Subcutaneous adipose tissue (tissue), 4 donors: ENCODE results near the gene GRK6. TPM values are rescaled to one million over a fixed set of nuclear protein-coding genes. Genes with fewer than 3 reads are reported as not detected.

Source experiments
- total RNA-seq, 4 donors: library from RNA; depleted of rRNA; stranded (reverse); fragments of >200 nt; gene quantifications; one replicate each; pipeline ENCODE4 v1.1.0, GENCODE V29; 2016
- TF ChIP-seq, protein P1 (sequence below): fragments of 450-650 bp; IDR thresholded peaks from one replicate; pipeline ENCODE4 v1.5.1; 2016; ENCODE audit warnings: low read depth, mild to moderate bottlenecking, control low read depth, antibody characterized with exemption, moderate library complexity

Gene GRK6
- total RNA-seq, 4 donors from 2014 or later: 9.3 to 22.6 (median 19.7) TPM

DNA sequence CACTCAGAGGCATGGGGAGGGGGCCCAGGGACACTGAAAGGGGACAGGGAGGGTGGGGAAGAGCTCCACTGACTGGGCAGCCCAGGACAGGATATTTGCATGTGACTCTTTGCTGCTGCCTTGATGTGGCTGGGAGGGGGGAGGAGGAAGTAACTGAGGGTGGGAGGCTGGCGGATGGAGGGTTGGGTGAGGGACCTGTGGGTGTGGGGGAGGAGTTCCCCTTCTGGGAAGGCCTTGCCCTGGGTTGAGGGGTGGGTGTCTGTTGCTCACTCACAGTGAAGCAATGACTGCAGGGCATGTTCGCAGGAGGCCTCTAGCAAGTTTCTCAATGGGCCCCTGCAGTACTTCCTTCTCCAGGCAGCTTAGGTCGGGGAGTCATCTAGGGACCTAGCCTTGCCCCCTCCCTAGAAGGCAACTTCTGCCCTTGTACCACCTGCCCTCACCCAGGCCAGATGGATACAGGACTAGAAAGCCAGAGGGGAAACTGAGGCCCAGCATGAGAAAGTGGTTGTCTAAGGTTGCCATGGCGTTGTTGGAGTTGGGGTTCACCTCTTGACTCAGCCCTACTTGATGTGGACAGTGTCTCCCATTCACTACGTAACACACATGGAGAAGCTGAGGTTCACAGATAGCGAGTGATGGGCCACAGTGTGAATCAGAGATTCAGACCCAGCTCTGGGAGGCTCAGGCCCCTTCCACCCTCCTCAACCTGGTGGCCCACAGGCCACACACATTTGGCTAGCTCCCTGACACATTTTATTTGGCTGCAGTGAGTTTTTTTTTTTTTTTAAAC is 3.0 kb downstream of the GRK6 start:
- TF ChIP-seq, protein P1, sequence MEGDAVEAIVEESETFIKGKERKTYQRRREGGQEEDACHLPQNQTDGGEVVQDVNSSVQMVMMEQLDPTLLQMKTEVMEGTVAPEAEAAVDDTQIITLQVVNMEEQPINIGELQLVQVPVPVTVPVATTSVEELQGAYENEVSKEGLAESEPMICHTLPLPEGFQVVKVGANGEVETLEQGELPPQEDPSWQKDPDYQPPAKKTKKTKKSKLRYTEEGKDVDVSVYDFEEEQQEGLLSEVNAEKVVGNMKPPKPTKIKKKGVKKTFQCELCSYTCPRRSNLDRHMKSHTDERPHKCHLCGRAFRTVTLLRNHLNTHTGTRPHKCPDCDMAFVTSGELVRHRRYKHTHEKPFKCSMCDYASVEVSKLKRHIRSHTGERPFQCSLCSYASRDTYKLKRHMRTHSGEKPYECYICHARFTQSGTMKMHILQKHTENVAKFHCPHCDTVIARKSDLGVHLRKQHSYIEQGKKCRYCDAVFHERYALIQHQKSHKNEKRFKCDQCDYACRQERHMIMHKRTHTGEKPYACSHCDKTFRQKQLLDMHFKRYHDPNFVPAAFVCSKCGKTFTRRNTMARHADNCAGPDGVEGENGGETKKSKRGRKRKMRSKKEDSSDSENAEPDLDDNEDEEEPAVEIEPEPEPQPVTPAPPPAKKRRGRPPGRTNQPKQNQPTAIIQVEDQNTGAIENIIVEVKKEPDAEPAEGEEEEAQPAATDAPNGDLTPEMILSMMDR: no peak

DNA sequence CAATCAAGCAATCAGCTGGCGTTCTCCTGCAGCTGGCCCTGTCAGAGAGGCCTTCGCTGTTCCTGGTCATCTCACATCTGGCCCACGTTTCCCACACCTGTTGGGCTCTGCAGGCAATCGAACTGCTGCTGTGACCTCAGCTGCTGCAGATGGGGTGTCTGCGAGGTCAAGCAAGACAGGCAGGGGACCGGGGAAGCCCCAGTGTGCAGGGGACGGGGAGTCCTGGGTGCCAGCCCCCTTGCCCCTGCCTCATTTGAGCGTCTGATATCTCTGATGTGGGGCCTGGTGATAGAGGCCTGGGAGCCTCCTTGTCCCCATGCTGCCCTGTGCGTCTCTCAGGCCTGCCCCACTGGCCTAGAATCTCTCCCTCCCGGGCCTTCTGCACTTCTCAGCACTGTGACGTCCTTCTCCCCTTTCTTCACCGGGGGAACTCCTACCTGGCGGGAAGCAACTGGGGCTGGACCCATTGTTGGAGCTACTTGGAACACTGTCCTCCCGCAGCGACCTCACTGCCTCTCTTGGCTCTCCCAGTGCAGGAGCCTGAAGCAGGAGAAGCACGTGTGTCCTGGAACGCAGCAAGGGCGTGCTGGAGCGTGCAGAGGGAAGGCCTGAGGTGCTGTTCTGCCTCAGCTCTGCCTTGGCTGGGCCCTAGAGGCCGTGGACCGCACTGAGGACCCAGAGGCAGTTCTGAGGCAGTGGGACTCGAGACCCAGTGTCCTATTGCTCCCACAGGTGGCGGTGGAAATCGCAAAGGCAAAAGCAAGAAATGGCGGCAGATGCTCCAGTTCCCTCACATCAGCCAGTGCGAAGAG is 3.9 kb downstream of the GRK6 start:
- TF ChIP-seq, protein P1: no peak

DNA sequence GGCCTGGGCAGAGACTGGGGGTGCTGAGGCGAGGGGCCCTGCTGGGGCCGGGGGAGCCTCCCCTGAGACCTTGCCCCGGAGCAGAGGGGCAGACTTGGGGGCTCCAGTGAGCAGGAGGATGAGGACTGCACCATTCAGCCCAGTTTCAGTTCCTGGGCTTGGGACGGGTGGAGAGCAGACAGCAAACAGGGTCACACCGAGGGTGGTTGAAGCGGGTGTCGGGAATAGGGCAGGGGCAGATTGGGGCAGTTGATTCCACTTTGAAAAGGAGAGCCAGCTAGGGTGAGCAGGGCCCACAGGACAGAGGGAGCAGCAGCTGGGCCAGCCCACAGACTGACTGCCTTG is 4.5 kb downstream of the GRK6 start:
- TF ChIP-seq, protein P1: no peak

DNA sequence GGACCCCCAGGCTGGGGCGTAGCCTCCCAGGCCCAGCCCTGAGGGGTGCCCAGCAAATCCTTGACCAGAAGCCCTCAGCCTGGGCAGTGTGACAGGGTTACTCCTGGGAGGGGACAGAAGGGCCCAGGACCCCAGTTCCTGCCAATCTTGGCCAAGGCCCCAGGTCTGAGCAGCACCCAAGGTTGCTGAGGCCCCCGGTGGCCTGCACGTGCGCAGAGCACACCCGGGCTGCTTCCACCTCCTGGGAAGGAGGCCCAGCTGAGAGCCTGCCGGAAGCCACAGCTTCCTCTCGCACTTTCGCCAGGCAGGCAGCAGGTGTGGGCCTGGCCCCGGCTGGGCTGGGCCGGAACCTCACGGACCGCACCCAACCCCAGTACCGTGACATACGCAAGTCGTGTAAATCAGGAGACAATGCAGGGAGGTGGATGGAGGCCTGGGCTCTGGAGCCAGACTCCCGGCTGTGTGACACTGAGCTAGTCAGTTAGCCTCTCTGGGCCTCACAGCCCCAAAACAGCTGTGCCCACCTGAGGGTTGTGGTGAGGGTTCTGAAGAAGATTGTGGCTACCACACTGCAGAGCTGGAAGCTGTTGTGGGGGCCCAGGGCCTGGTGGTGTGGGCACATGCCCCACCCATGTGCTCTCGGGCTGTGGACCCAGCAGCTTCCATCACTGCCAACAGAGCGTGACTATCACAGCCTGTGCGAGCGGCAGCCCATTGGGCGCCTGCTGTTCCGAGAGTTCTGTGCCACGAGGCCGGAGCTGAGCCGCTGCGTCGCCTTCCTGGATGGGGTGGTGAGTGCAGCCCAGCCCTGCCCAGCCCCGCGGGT is 5.1 kb downstream of the GRK6 start:
- TF ChIP-seq, protein P1: no peak

DNA sequence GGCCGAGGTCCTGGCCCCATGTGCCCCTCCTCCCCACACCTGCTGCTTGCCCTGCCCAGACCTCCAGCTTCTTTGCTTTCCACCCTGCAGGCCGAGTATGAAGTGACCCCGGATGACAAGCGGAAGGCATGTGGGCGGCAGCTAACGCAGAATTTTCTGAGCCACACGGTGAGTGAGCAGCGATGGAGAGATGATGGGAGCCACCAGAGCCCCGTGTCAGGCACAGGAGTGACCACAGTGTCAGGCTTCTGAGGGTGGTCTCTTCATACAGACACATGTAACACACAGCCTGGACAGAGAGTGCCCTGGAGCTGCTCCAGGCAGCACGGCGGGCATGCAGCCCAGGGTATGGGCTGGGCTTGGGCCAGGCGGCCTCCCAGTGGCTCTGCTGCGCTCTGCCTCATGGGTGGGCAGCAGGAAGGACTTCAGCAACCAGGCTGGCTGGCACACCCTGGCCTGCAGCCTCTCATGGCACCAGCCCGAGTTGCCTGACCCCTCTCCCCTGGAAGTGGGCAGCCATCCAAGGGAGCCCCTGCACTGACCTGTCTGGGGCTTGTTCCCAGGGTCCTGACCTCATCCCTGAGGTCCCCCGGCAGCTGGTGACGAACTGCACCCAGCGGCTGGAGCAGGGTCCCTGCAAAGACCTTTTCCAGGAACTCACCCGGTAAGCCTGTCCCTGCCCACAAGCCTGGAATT is 5.8 kb downstream of the GRK6 start:
- TF ChIP-seq, protein P1: no peak

DNA sequence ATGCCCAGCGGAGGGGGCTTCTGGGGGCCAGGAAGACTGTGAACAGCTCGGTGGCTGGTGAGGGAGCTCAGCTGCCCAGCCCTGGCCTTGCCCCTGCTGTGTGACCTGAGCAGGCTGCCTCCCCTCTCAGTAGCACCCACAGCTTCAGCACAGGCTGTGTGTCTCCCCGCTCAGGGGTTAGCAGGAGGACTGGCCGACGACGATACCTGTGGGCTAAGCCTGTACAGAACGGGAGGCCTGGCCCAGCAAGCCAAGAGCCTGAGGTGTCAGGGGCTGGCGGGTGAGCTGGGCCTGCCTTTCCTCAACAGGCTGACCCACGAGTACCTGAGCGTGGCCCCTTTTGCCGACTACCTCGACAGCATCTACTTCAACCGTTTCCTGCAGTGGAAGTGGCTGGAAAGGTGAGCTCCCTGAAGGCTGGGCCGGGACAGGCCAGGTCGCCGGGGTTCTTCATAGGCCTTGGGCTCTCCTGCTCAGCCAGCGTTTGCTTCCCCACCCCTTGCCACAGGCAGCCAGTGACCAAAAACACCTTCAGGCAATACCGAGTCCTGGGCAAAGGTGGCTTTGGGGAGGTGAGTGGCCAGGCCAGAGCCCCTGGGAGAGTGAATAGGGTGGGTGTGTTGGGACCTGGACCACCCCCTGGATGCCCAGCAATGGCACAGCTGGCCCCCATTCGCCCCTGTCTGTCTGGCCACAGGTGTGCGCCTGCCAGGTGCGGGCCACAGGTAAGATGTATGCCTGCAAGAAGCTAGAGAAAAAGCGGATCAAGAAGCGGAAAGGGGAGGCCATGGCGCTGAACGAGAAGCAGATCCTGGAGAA is 6.6 kb downstream of the GRK6 start:
- TF ChIP-seq, protein P1: no peak
